ENCODE measurements around the gene GPX3.

- no peak for TF ChIP-seq POLR2AphosphoS5 (IDR thresholded peaks at IDR 0.05; ENCODE audit: insufficient read depth, low read depth, low read length)
- TF ChIP-seq CTCF (IDR thresholded peaks at IDR 0.05; ENCODE audit: extremely low read depth in 1 of 2, insufficient read depth in 1 of 2, low read depth in 1 of 2, low read length in 2 of 2): no peak
These were observed 1.1 kb upstream of the GPX3 start for GRCh38 chr5:151019331-151019730.

Data from endothelial cell of umbilical vein (primary cell).